Fibroblast of skin of abdomen (primary cell): Measurements from ENCODE around the gene ICAM5.
"Not testable (repeated sequence)": the region's sequence is repeated elsewhere in the genome, so short reads cannot be mapped to it uniquely, and the experiment has no call there.

Source experiments
- DNase-seq: peaks from one replicate; pipeline ENCODE4 v3.0.0-alpha.2; 2013

Gene ICAM5

GRCh38 chr19:10270616-10271394 lies 18.9 kb upstream of the ICAM5 start, which contains the start of gene ICAM1:
ICAM1 (plus strand) TSS chr19:10271120; CDS start chr19:10271160, 40 bp downstream.
- DNase-seq, result peak; percentile 53

GRCh38 chr19:10271543-10272086 lies 18.1 kb upstream of the ICAM5 start:
- DNase-seq, result no peak

DNA sequence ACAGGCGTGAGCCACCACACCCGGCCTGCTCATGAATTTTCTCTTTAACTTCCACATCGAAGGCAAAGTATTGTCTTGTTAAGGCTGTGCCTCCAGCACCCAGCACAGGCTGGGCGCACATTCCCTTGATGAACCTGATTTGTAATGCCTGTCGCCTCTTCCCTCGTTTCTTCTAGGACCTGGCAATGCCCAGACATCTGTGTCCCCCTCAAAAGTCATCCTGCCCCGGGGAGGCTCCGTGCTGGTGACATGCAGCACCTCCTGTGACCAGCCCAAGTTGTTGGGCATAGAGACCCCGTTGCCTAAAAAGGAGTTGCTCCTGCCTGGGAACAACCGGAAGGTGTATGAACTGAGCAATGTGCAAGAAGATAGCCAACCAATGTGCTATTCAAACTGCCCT lies 15.2 kb upstream of the ICAM5 start:
- no peak for DNase-seq

DNA sequence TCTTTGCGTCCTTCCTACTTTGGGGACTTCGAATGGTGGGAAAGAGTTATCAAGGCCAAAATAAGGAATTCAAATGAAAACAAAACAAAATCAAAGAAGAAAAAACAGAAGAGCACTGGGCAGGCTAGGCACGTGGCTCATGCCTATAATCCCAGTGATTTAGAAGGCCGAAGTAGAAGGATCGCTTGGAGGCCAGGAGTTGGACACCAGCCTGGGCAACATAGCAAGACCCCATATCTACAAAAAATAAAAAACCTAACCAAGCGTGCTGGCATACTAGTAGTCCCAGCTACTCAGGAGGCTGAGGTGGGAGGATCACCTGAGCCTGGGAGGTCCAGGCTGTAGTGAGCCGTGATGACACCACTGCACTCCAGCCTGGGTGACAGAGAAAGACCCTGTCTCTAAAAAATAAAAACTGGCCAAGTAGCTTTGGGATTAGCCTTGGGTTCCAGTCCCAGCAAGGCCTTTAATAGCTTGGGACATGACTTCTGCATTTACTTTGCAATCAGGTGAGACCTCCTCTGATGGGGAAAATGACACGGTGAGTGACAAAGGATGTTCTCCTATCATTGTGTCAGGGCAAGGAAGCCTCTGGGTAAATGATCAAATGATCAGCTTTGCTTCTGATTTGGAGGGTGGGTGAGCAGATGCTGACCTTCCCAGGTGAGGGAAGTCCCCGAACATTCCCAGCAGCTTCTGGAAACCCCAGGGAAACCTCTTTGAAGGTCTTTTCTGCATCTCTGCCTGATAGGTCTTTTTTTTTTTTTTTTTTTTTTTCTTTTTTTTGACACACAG lies 11.8 kb upstream of the ICAM5 start:
- DNase-seq, result no peak

DNA sequence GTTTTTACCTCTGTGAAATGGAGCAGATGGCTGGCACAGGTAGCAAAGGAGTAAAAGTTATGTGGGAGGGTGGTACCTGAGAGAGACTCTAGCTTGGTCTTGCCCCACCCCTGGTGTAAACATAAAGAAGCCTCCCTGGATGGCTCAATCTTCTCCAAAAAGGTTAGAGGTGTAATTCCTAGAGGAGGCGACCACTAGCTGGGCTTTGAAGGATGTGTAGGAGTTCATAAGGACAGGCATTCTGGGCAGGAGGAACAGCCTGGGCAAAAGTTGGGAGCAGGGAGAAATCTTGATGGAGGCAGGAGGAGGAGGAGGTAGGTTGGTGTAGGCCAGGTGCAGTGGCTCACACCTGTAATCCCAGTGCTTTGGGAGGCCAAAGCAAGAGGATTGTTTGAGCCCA lies 10.8 kb upstream of the ICAM5 start:
- no peak for DNase-seq

DNA sequence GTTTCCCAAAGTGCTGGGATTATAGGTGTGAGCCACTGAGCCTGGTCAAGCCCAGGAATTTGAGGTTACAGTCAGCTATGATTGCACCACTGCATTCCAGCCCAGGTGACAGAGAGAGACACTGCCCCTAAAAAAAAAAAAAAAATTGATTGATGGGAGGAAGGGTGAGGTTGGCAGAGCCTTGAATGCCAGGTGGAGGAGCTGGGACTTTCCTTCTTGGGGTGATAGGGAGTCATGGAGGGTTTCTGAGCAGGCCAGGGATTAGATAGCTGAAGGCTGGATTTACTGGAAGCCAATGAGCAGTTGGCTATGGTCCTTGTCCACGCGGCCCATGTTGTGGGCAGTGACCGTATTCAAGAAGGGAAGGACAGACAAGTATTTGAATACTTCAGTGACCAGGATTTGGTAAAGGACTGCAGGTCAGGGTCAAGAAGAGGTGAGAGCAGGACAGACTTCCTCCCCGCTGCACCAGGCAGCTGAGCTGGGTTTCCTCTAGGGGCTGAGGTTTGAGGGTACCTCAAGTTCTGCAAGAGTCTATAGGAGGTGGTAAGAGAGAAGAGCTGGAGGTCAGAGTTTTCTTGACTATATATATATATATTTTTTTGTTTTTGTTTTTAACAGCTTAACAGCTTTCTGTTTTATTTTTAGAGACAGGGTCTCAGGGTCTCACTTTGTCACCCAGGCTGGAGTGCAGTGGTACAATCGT lies 9.9 kb upstream of the ICAM5 start:
- DNase-seq, result no peak

DNA sequence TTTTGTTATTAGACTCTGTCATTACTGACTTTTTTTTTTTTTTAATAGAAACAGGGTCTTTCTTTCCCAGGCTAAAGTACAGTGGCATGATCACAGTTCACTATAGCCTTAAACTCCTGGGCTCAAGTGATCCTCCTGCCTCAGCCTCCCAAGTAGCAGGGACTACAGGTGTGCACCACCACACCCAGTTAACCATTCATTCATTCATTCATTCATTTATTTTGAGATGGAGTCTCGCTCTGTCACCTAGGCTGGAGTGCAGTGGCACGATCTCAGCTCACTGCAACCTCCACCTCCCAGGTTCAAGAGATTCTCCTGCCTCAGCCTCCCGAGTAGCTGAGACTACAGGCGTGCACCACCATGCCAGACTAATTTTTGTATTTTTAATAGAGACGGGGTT lies 7.7 kb upstream of the ICAM5 start:
- not testable (repeated sequence) for DNase-seq

DNA sequence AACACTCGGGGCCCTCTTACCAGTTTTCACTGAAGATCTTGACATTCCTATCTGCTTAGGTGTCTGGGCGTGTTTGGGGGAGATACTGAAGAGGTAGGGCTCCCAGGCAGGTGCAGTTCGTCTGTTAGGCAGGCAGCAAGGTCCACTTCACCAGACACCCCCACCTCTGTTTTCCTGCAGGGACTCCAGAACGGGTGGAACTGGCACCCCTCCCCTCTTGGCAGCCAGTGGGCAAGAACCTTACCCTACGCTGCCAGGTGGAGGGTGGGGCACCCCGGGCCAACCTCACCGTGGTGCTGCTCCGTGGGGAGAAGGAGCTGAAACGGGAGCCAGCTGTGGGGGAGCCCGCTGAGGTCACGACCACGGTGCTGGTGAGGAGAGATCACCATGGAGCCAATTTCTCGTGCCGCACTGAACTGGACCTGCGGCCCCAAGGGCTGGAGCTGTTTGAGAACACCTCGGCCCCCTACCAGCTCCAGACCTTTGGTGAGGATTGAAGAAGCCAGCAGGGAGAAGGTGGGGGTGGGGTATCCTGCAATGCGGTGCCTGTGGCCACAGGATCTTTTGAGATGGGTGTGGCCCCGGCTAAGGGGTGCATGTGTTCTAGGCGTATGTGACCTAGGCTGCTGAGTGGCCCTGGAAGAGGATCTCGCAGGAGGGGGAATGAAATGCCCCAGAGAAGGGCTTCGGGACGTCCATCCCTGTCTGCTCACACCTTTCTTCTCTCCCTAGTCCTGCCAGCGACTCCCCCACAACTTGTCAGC lies 6.3 kb upstream of the ICAM5 start:
- DNase-seq, result no peak

DNA sequence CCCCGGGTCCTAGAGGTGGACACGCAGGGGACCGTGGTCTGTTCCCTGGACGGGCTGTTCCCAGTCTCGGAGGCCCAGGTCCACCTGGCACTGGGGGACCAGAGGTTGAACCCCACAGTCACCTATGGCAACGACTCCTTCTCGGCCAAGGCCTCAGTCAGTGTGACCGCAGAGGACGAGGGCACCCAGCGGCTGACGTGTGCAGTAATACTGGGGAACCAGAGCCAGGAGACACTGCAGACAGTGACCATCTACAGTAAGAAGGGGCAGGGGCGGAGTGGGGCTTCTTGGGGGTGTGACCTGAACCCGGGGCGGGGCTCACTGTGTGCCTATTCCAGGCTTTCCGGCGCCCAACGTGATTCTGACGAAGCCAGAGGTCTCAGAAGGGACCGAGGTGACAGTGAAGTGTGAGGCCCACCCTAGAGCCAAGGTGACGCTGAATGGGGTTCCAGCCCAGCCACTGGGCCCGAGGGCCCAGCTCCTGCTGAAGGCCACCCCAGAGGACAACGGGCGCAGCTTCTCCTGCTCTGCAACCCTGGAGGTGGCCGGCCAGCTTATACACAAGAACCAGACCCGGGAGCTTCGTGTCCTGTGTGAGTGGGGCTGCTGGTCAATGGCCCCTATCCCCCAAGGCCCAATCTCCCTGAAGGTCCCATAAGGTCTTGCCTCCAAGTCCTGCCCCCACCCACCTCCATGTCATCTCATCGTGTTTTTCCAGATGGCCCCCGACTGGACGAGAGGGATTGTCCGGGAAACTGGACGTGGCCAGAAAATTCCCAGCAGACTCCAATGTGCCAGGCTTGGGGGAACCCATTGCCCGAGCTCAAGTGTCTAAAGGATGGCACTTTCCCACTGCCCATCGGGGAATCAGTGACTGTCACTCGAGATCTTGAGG lies 5.4 kb upstream of the ICAM5 start:
- DNase-seq, result no peak

DNA sequence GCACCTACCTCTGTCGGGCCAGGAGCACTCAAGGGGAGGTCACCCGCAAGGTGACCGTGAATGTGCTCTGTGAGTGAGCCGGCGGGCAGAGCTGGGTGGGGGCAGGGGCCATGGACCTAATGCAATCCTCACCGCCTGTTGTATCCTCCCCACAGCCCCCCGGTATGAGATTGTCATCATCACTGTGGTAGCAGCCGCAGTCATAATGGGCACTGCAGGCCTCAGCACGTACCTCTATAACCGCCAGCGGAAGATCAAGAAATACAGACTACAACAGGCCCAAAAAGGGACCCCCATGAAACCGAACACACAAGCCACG lies 4.8 kb upstream of the ICAM5 start:
- no peak for DNase-seq

DNA sequence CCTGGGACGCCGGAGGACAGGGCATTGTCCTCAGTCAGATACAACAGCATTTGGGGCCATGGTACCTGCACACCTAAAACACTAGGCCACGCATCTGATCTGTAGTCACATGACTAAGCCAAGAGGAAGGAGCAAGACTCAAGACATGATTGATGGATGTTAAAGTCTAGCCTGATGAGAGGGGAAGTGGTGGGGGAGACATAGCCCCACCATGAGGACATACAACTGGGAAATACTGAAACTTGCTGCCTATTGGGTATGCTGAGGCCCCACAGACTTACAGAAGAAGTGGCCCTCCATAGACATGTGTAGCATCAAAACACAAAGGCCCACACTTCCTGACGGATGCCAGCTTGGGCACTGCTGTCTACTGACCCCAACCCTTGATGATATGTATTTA lies 4.4 kb upstream of the ICAM5 start:
- no peak for DNase-seq

- no peak for DNase-seq
Observed at GRCh38 chr19:10286803-10287737, 2.7 kb upstream of the ICAM5 start, which contains the start of gene ICAM4. ICAM4 (plus strand) TSS chr19:10286955; CDS start chr19:10287013, 58 bp downstream.

- peak; percentile 40 for DNase-seq
Observed at GRCh38 chr19:10288662-10289166, 1.0 kb upstream of the ICAM5 start.

DNA sequence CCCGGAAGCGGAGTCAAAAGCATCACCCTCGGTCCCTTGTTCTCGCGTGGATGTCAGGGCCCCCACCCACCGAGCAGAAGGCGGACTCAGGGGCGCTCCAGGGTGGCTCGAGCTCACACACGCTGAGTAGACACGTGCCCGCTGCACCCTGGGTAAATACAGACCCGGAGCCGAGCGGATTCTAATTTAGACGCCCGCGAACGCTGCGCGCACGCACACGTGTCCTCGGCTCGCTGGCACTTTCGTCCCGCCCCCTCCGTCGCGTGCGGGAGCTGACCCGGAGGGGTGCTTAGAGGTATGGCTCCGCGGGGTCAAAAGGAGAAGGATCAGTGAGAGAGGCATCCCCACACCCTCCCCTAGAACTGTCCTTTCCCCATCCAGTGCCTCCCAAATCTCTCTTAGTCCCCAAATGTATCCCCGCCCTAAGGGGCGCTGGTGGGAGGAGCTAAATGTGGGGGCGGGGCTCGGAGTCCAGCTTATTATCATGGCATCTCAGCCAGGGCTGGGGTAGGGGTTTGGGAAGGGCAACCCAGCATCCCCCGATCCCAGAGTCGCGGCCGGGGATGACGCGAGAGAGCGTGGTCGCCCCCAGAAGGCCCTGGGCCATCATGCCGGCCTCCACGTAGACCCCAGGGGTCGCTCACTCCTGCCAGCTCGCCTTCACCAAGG lies 451 bp upstream of the ICAM5 start:
- peak; percentile 46 for DNase-seq

DNA sequence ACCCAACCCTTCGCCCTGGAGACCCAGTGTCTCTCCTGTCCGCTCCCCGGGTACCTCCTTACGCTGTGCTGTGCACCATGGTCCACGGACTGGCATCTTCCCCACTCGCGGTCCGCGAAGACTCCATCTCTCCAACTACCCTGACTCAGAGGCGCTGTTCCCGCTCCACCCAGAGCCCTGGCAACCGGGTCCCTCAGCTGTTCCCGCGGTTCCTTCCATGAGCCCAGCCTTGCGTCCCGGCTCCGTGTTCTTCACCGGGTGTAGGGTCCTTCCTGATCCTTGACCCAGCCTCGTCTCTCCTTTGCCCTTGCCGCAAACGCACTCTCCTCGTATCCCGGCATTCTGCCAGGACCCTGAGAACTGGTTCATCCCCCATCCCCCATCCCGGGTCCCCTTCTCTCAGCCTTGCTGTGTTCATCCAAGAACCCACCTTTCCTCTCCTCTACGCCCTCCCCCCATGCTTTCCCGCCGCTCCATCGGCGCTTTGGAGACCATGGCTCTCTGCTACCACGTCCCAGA lies 664 bp downstream of the ICAM5 start:
- DNase-seq, result no peak

DNA sequence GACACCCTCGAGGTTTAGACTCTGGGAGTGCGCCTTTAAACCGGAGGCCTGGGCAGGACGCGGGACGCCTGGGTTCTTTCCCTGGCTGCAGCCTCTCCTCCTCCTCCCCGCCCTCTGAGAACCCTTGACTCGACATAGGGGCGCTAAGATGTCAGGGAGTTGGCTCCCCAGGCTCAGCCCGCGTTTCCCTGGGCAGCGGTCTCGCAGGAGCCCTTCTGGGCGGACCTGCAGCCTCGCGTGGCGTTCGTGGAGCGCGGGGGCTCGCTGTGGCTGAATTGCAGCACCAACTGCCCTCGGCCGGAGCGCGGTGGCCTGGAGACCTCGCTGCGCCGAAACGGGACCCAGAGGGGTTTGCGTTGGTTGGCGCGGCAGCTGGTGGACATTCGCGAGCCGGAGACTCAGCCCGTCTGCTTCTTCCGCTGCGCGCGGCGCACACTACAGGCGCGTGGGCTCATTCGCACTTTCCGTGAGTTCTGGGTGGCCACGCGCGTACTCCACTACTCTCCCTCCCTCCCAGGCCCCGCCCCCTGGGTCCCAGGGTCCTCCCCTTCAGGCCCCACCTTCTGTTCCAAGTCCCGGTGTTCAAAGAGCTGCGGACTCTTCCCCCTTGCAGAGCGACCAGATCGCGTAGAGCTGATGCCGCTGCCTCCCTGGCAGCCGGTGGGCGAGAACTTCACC lies 1.3 kb downstream of the ICAM5 start:
- no peak for DNase-seq

- DNase-seq, result no peak
Observed at GRCh38 chr19:10291554-10292205, 1.9 kb downstream of the ICAM5 start.
